Neural cell (in vitro differentiated cells): ENCODE results near the gene MON1A. TPM values are rescaled to one million over a fixed set of nuclear protein-coding genes. Genes with fewer than 3 reads are reported as not detected.

Experiments
- H2AFZ ChIP-seq: fragments of 200-600, 300-800 bp; sonication (generic), shearing (Covaris generic); 2 replicates; pipeline ENCODE4 v1.6.0; 2014; ENCODE audit warnings: low read depth, mild to moderate bottlenecking, antibody characterized with exemption, low read length, moderate library complexity
- H3F3A ChIP-seq: fragments of 200-600 bp; shearing (Covaris generic); 2 replicates; pipeline ENCODE4 v1.6.1; 2016; ENCODE audit warnings: mild to moderate bottlenecking, moderate library complexity, mixed read lengths, antibody characterized with exemption, low read length; ENCODE audit not compliant: insufficient read depth, poor library complexity, severe bottlenecking
- H3K27ac ChIP-seq: fragments of 200-600, 300-800 bp; sonication (generic), shearing (Covaris generic); 2 replicates; pipeline ENCODE4 v1.5.1; 2014; ENCODE audit warnings: mild to moderate bottlenecking, low read length, moderate library complexity
- H3K27me3 ChIP-seq: fragments of 300-800, 200-600 bp; sonication (generic), shearing (Covaris generic); 2 replicates; pipeline ENCODE4 v1.6.0; 2014; ENCODE audit warnings: mild to moderate bottlenecking, low read depth, low read length, moderate library complexity; ENCODE audit not compliant: insufficient read depth
- H3K36me3 ChIP-seq: fragments of 300-800, 200-600 bp; sonication (generic), shearing (Covaris generic); 2 replicates; pipeline ENCODE4 v1.5.1; 2014; ENCODE audit warnings: mild to moderate bottlenecking, antibody characterized with exemption, low read length, moderate library complexity; ENCODE audit not compliant: insufficient read depth
- H3K4me2 ChIP-seq: fragments of 300-800, 200-600 bp; sonication (generic), shearing (Covaris generic); 2 replicates; pipeline ENCODE4 v1.6.0; 2014; ENCODE audit warnings: mild to moderate bottlenecking, low read length
- H3K4me3 ChIP-seq: fragments of 300-800, 200-600 bp; sonication (generic), shearing (Covaris generic); 2 replicates; pipeline ENCODE4 v1.5.1; 2014; ENCODE audit warnings: mild to moderate bottlenecking, low read length, moderate library complexity
- H3K79me2 ChIP-seq: fragments of 200-600 bp; shearing (Covaris generic); replicated peaks from 2 replicates; pipeline ENCODE4 v1.6.0; 2014; ENCODE audit warnings: mild to moderate bottlenecking, low read length, moderate library complexity; ENCODE audit not compliant: insufficient read depth
- H3K9ac ChIP-seq: fragments of 300-800, 200-600 bp; sonication (generic), shearing (Covaris generic); 2 replicates; pipeline ENCODE4 v1.6.1; 2016; ENCODE audit warnings: mild to moderate bottlenecking, low read length, mixed read lengths
- H3K9me2 ChIP-seq: fragments of 200-600 bp; shearing (Covaris generic); 2 replicates; pipeline ENCODE4 v1.6.1; 2016; ENCODE audit warnings: mild to moderate bottlenecking, low read length, mixed read lengths; ENCODE audit not compliant: insufficient read depth
- H3K9me3 ChIP-seq: fragments of 200-600, 300-800 bp; sonication (generic), shearing (Covaris generic); 2 replicates; pipeline ENCODE4 v1.6.1; 2016; ENCODE audit warnings: mild to moderate bottlenecking, mixed run types, low read length, moderate library complexity, mixed read lengths
- H4K20me1 ChIP-seq: fragments of 200-600 bp; shearing (Covaris generic); 2 replicates; pipeline ENCODE4 v1.6.1; 2016; ENCODE audit warnings: mild to moderate bottlenecking, mixed run types; ENCODE audit not compliant: insufficient read depth
- CTCF ChIP-seq: fragments of 450-650 bp; IDR thresholded peaks from 2 replicates; pipeline ENCODE4 v1.5.1; 2014; ENCODE audit warnings: antibody characterized with exemption, mild to moderate bottlenecking, moderate library complexity; ENCODE audit not compliant: poor library complexity, severe bottlenecking
- EP300 ChIP-seq: fragments of 450-650 bp; conservative IDR thresholded peaks from 2 replicates; pipeline ENCODE4 v1.6.1; 2014; ENCODE audit warnings: antibody characterized with exemption, mild to moderate bottlenecking, moderate library complexity; ENCODE audit not compliant: poor library complexity, severe bottlenecking
- EZH2 ChIP-seq: fragments of 200-600, 300-800 bp; shearing (Covaris generic), sonication (generic); IDR thresholded peaks from 2 replicates; pipeline ENCODE4 v1.6.1; 2014; ENCODE audit warnings: antibody characterized with exemption, low read length, borderline replicate concordance, mild to moderate bottlenecking; ENCODE audit not compliant: insufficient read depth, poor library complexity, severe bottlenecking
- MXI1 ChIP-seq: fragments of 450-650 bp; conservative IDR thresholded peaks from 2 replicates; pipeline ENCODE4 v1.6.1; 2014; ENCODE audit warnings: antibody characterized with exemption, mild to moderate bottlenecking; ENCODE audit not compliant: poor library complexity, severe bottlenecking
- POLR2AphosphoS5 ChIP-seq: IDR thresholded peaks from 2 replicates; pipeline ENCODE4 v1.6.1; 2012
- RAD21 ChIP-seq: fragments of 450-650 bp; conservative IDR thresholded peaks from 2 replicates; pipeline ENCODE4 v1.6.1; 2014; ENCODE audit warnings: antibody characterized with exemption, mild to moderate bottlenecking, moderate library complexity
- REST ChIP-seq: IDR thresholded peaks from 2 replicates; pipeline ENCODE4 v1.6.1; 2012; ENCODE audit warnings: borderline replicate concordance
- SMC3 ChIP-seq: fragments of 450-650 bp; conservative IDR thresholded peaks from 2 replicates; pipeline ENCODE4 v1.6.1; 2014; ENCODE audit warnings: antibody characterized with exemption, mild to moderate bottlenecking, moderate library complexity; ENCODE audit not compliant: poor library complexity
- TAF1 ChIP-seq: IDR thresholded peaks from 2 replicates; pipeline ENCODE4 v1.6.1; 2012; ENCODE audit warnings: low read depth
- polyA plus RNA-seq: library from polyadenylated mRNA; depleted of rRNA; stranded (reverse); fragments of >200 nt; gene quantifications from 2 replicates; pipeline ENCODE4 v1.2.3, GENCODE V29; 2014

The MON1A gene
- polyA plus RNA-seq, 1 donor from 2014 or later: 35.4 TPM

GRCh38 chr3:49955636-49956035 lies 26.0 kb upstream of the MON1A start:
- Histone ChIP-seq H3K9me3 (no peaks in the 10 kb centered on the region), H3K79me2 (peaks cover 58% of the 10 kb centered on the region), H3F3A (no peaks in the 10 kb centered on the region), H3K27ac (no peak overlapping the region), H2AFZ (no peak overlapping the region), H4K20me1 (no peaks in the 10 kb centered on the region), H3K9me2 (no peaks in the 10 kb centered on the region), H3K27me3 (no peaks in the 10 kb centered on the region), H3K9ac (no peak overlapping the region), H3K4me3 (no peak overlapping the region), H3K36me3 (no peaks in the 10 kb centered on the region), H3K4me2 (no peak overlapping the region)
- no peak for TF ChIP-seq TAF1
- TF ChIP-seq MXI1: no peak
- TF ChIP-seq EZH2: no peak
- no peak for TF ChIP-seq RAD21
- TF ChIP-seq CTCF: no peak
- no peak for TF ChIP-seq EP300
- no peak for TF ChIP-seq REST
- no peak for TF ChIP-seq SMC3
- TF ChIP-seq POLR2AphosphoS5: no peak

- TF ChIP-seq POLR2AphosphoS5 (no peak), RAD21 (no peak), CTCF (no peak), EZH2 (no peak), TAF1 (no peak)
These were observed 23.3 kb upstream of the MON1A start for GRCh38 chr3:49952924-49953323.

More at GRCh38 chr3:49952924-49953323, 23.3 kb upstream of the MON1A start:
- Histone ChIP-seq H4K20me1 (no peaks in the 10 kb centered on the region), H3F3A (no peaks in the 10 kb centered on the region), H3K9ac (no peak overlapping the region), H3K4me2 (no peak overlapping the region), H3K4me3 (no peak overlapping the region), H3K36me3 (no peaks in the 10 kb centered on the region), H3K27ac (no peak overlapping the region), H3K79me2 (peaks cover 75% of the 10 kb centered on the region), H3K9me3 (no peaks in the 10 kb centered on the region), H3K9me2 (no peaks in the 10 kb centered on the region), H3K27me3 (no peaks in the 10 kb centered on the region), H2AFZ (no peak overlapping the region)
